ENCODE results near the gene FOXN1.
"Not testable (repeated sequence)": the region's sequence is repeated elsewhere in the genome, so short reads cannot be mapped to it uniquely, and the experiment has no call there.

Gene FOXN1

GRCh38 chr17:28505986-28506665 lies at the start of gene FOXN1:
FOXN1 (plus strand) TSS chr17:28506348; CDS start chr17:28523970, 17,622 bp downstream.
- no peak for DNase-seq (ENCODE audit: low spot score)

GRCh38 chr17:28457890-28458289 lies 48.3 kb upstream of the FOXN1 start:
- no peak for DNase-seq (ENCODE audit: low spot score)

GRCh38 chr17:28458881-28459280 lies 47.3 kb upstream of the FOXN1 start:
- DNase-seq (ENCODE audit: low spot score) = not testable (repeated sequence)

- no peak for DNase-seq (ENCODE audit: low spot score)
Measured at GRCh38 chr17:28460901-28461300, 45.2 kb upstream of the FOXN1 start.

- peak; percentile 8 for DNase-seq (ENCODE audit: low spot score)
Measured at GRCh38 chr17:28466001-28466400, 40.1 kb upstream of the FOXN1 start.

- DNase-seq (ENCODE audit: low spot score) = no peak
Measured at GRCh38 chr17:28466521-28467048, 39.6 kb upstream of the FOXN1 start.

GRCh38 chr17:28467456-28468025 lies 38.6 kb upstream of the FOXN1 start:
- DNase-seq (ENCODE audit: low spot score) = peak; percentile 70

GRCh38 chr17:28468033-28468735 lies 38.0 kb upstream of the FOXN1 start:
- DNase-seq (ENCODE audit: low spot score) = not testable (repeated sequence)

GRCh38 chr17:28468781-28469180 lies 37.4 kb upstream of the FOXN1 start:
- DNase-seq (ENCODE audit: low spot score) = no peak

- DNase-seq (ENCODE audit: low spot score) = no peak
Measured at GRCh38 chr17:28469376-28469775, 36.8 kb upstream of the FOXN1 start.

GRCh38 chr17:28470266-28470913 lies 35.8 kb upstream of the FOXN1 start:
- no peak for DNase-seq (ENCODE audit: low spot score)

- no peak for DNase-seq (ENCODE audit: low spot score)
Measured at GRCh38 chr17:28470914-28471366, 35.2 kb upstream of the FOXN1 start.

GRCh38 chr17:28471531-28472342 lies 34.4 kb upstream of the FOXN1 start:
- DNase-seq (ENCODE audit: low spot score) = no peak

GRCh38 chr17:28472871-28473497 lies 33.2 kb upstream of the FOXN1 start:
- DNase-seq (ENCODE audit: low spot score) = no peak

GRCh38 chr17:28473542-28473941 lies 32.6 kb upstream of the FOXN1 start, which contains the start of gene SLC13A2:
SLC13A2 (plus strand) TSS chr17:28473644; CDS start chr17:28473713, 69 bp downstream.
- DNase-seq (ENCODE audit: low spot score) = no peak

- DNase-seq (ENCODE audit: low spot score) = no peak
Measured at GRCh38 chr17:28474111-28474531, 32.0 kb upstream of the FOXN1 start.

- DNase-seq (ENCODE audit: low spot score) = no peak
Measured at GRCh38 chr17:28475151-28475900, 30.8 kb upstream of the FOXN1 start.

- no peak for DNase-seq (ENCODE audit: low spot score)
Measured at GRCh38 chr17:28476076-28476865, 29.9 kb upstream of the FOXN1 start.

GRCh38 chr17:28477928-28478327 lies 28.2 kb upstream of the FOXN1 start:
- no peak for DNase-seq (ENCODE audit: low spot score)
